ENCODE measurements around the gene TMEM87B. TPM values are rescaled to one million over a fixed set of nuclear protein-coding genes. Genes with fewer than 3 reads are reported as not detected.

The TMEM87B gene
- 10 to 100 TPM; 20.1 to 22.7 TPM for total RNA-seq

- DNase-seq, result peak; percentile 97
- peak within 1 kb of the TSS; percentile 100 for H3K27ac Mint-ChIP-seq
- ChIA-PET POLR2A (interaction anchor here (0.6 to 0.7 kb wide), 3 partner anchors 24 to 425 kb away, joined by 3 to 4 read pairs (median 3); no protein-coding TSS in a partner anchor), CTCF (interaction anchor here (1.0 to 2.7 kb wide), 4 partner anchors 11 to 283 kb away, joined by 3 to 8 read pairs (median 4); no protein-coding TSS in a partner anchor)
- peaks cover 43% of the 10 kb centered on the region for H3K4me1 Mint-ChIP-seq
- H3K36me3 Mint-ChIP-seq (ENCODE audit: low read depth), result peaks cover 23% of the 10 kb centered on the region
- H3K9me3 Mint-ChIP-seq, result no peaks in the 10 kb centered on the region
- no peaks in the 10 kb centered on the region for H3K27me3 Mint-ChIP-seq
- H3K4me3 Mint-ChIP-seq, result peak within 1 kb of the TSS; percentile 98
These were observed at the start of gene TMEM87B for GRCh38 chr2:112054847-112055729. Gene TMEM87B, plus strand, starts transcription at chr2:112055269. Its CDS starts 323 bp downstream, at chr2:112055592.

GRCh38 chr2:112005406-112006075 lies 49.5 kb upstream of the TMEM87B start:
- H3K4me3 Mint-ChIP-seq, result no peak overlapping the region
- DNase-seq, result no peak
- H3K27me3 Mint-ChIP-seq, result no peaks in the 10 kb centered on the region
- no peaks in the 10 kb centered on the region for H3K9me3 Mint-ChIP-seq
- H3K4me1 Mint-ChIP-seq, result peaks cover 8% of the 10 kb centered on the region
- H3K27ac Mint-ChIP-seq, result no peak overlapping the region
- CTCF ChIA-PET, result interaction anchor here (0.6 kb wide), 1 partner anchor 85 kb away, joined by 3 read pairs; no protein-coding TSS in a partner anchor
- POLR2A ChIA-PET, result no interaction called here
- no peaks in the 10 kb centered on the region for H3K36me3 Mint-ChIP-seq (ENCODE audit: low read depth)

GRCh38 chr2:112006076-112006410 lies 49.0 kb upstream of the TMEM87B start:
- H3K27ac Mint-ChIP-seq, result no peak overlapping the region
- H3K4me3 Mint-ChIP-seq, result no peak overlapping the region
- DNase-seq, result no peak
- H3K27me3 Mint-ChIP-seq, result no peaks in the 10 kb centered on the region
- ChIA-PET POLR2A (no interaction called here), CTCF (no interaction called here)
- H3K9me3 Mint-ChIP-seq, result no peaks in the 10 kb centered on the region
- peaks cover 6% of the 10 kb centered on the region for H3K4me1 Mint-ChIP-seq
- H3K36me3 Mint-ChIP-seq (ENCODE audit: low read depth), result no peaks in the 10 kb centered on the region

- CTCF ChIA-PET, result no interaction called here
- DNase-seq, result no peak
- POLR2A ChIA-PET, result no interaction called here
- Mint-ChIP-seq H3K9me3 (no peaks in the 10 kb centered on the region), H3K4me3 (no peak overlapping the region), H3K27me3 (no peaks in the 10 kb centered on the region), H3K4me1 (no peaks in the 10 kb centered on the region), H3K27ac (no peak overlapping the region), H3K36me3 (ENCODE audit: low read depth) (no peaks in the 10 kb centered on the region)
These were observed 47.6 kb upstream of the TMEM87B start for GRCh38 chr2:112007493-112007892.

- no peaks in the 10 kb centered on the region for H3K9me3 Mint-ChIP-seq
- H3K4me1 Mint-ChIP-seq, result no peaks in the 10 kb centered on the region
- ChIA-PET POLR2A (no interaction called here), CTCF (interaction anchor here (0.5 kb wide), 1 partner anchor 263 kb away, joined by 3 read pairs; no protein-coding TSS in a partner anchor)
- H3K27me3 Mint-ChIP-seq, result no peaks in the 10 kb centered on the region
- H3K36me3 Mint-ChIP-seq (ENCODE audit: low read depth), result no peaks in the 10 kb centered on the region
- H3K27ac Mint-ChIP-seq, result no peak overlapping the region
- H3K4me3 Mint-ChIP-seq, result no peak overlapping the region
- DNase-seq, result no peak
These were observed 46.1 kb upstream of the TMEM87B start for GRCh38 chr2:112008910-112009485.

GRCh38 chr2:112010751-112011150 lies 44.3 kb upstream of the TMEM87B start:
- POLR2A ChIA-PET, result no interaction called here
- no peaks in the 10 kb centered on the region for H3K4me1 Mint-ChIP-seq
- H3K27me3 Mint-ChIP-seq, result peaks cover 1% of the 10 kb centered on the region
- H3K9me3 Mint-ChIP-seq, result no peaks in the 10 kb centered on the region
- no peak overlapping the region for H3K4me3 Mint-ChIP-seq
- H3K36me3 Mint-ChIP-seq (ENCODE audit: low read depth), result no peaks in the 10 kb centered on the region
- no peak overlapping the region for H3K27ac Mint-ChIP-seq
- CTCF ChIA-PET, result no interaction called here
- DNase-seq, result no peak

- no peaks in the 10 kb centered on the region for H3K9me3 Mint-ChIP-seq
- no peak for DNase-seq
These were observed 42.5 kb upstream of the TMEM87B start for GRCh38 chr2:112012556-112012955.

GRCh38 chr2:112018846-112019245 lies 36.2 kb upstream of the TMEM87B start:
- CTCF ChIA-PET, result no interaction called here
- H3K27ac Mint-ChIP-seq, result no peak overlapping the region
- H3K27me3 Mint-ChIP-seq, result peaks cover 18% of the 10 kb centered on the region
- no peaks in the 10 kb centered on the region for H3K36me3 Mint-ChIP-seq (ENCODE audit: low read depth)
- H3K4me1 Mint-ChIP-seq, result no peaks in the 10 kb centered on the region
- DNase-seq, result no peak
- no peaks in the 10 kb centered on the region for H3K9me3 Mint-ChIP-seq
- no peak overlapping the region for H3K4me3 Mint-ChIP-seq
- POLR2A ChIA-PET, result no interaction called here

More at GRCh38 chr2:112012556-112012955, 42.5 kb upstream of the TMEM87B start:
- POLR2A ChIA-PET, result no interaction called here
- Mint-ChIP-seq H3K27me3 (peaks cover 13% of the 10 kb centered on the region), H3K27ac (no peak overlapping the region), H3K4me3 (no peak overlapping the region), H3K36me3 (ENCODE audit: low read depth) (no peaks in the 10 kb centered on the region), H3K4me1 (no peaks in the 10 kb centered on the region)
- CTCF ChIA-PET, result no interaction called here

GRCh38 chr2:112019569-112019982 lies 35.5 kb upstream of the TMEM87B start:
- ChIA-PET CTCF (interaction anchor here (1.7 kb wide), 1 partner anchor 15 kb away, joined by 4 read pairs; no protein-coding TSS in a partner anchor), POLR2A (no interaction called here)
- Mint-ChIP-seq H3K4me1 (no peaks in the 10 kb centered on the region), H3K4me3 (no peak overlapping the region), H3K27me3 (peaks cover 18% of the 10 kb centered on the region), H3K27ac (no peak overlapping the region), H3K9me3 (no peaks in the 10 kb centered on the region), H3K36me3 (ENCODE audit: low read depth) (no peaks in the 10 kb centered on the region)
- no peak for DNase-seq

- Mint-ChIP-seq H3K36me3 (ENCODE audit: low read depth) (no peaks in the 10 kb centered on the region), H3K27ac (no peak overlapping the region), H3K4me1 (no peaks in the 10 kb centered on the region), H3K9me3 (no peaks in the 10 kb centered on the region), H3K27me3 (peaks cover 18% of the 10 kb centered on the region), H3K4me3 (no peak overlapping the region)
- ChIA-PET POLR2A (no interaction called here), CTCF (interaction anchor here (1.7 kb wide), 1 partner anchor 14 kb away, joined by 4 read pairs; no protein-coding TSS in a partner anchor)
- no peak for DNase-seq
These were observed 34.5 kb upstream of the TMEM87B start for GRCh38 chr2:112020561-112020960.

GRCh38 chr2:112021290-112021689 lies 33.8 kb upstream of the TMEM87B start:
- H3K4me3 Mint-ChIP-seq, result no peak overlapping the region
- H3K36me3 Mint-ChIP-seq (ENCODE audit: low read depth), result no peaks in the 10 kb centered on the region
- ChIA-PET POLR2A (no interaction called here), CTCF (interaction anchor here (1.2 kb wide), 1 partner anchor 52 kb away, joined by 4 read pairs; no protein-coding TSS in a partner anchor)
- H3K4me1 Mint-ChIP-seq, result no peaks in the 10 kb centered on the region
- no peak for DNase-seq
- H3K9me3 Mint-ChIP-seq, result no peaks in the 10 kb centered on the region
- peaks cover 14% of the 10 kb centered on the region for H3K27me3 Mint-ChIP-seq
- H3K27ac Mint-ChIP-seq, result no peak overlapping the region

GRCh38 chr2:112021781-112022231 lies 33.3 kb upstream of the TMEM87B start:
- no peak overlapping the region for H3K4me3 Mint-ChIP-seq
- CTCF ChIA-PET, result interaction anchor here (1.2 kb wide), 1 partner anchor 53 kb away, joined by 4 read pairs; no protein-coding TSS in a partner anchor

GRCh38 chr2:112023707-112024106 lies 31.4 kb upstream of the TMEM87B start:
- CTCF ChIA-PET, result no interaction called here
- H3K36me3 Mint-ChIP-seq (ENCODE audit: low read depth), result no peaks in the 10 kb centered on the region
- peaks cover 5% of the 10 kb centered on the region for H3K27me3 Mint-ChIP-seq
- H3K4me1 Mint-ChIP-seq, result no peaks in the 10 kb centered on the region
- H3K4me3 Mint-ChIP-seq, result no peak overlapping the region
- POLR2A ChIA-PET, result no interaction called here
- no peaks in the 10 kb centered on the region for H3K9me3 Mint-ChIP-seq
- no peak for DNase-seq
- H3K27ac Mint-ChIP-seq, result no peak overlapping the region

More at GRCh38 chr2:112021781-112022231, 33.3 kb upstream of the TMEM87B start:
- no peak for DNase-seq
- H3K9me3 Mint-ChIP-seq, result no peaks in the 10 kb centered on the region
- H3K27me3 Mint-ChIP-seq, result peaks cover 9% of the 10 kb centered on the region
- no peaks in the 10 kb centered on the region for H3K4me1 Mint-ChIP-seq
- POLR2A ChIA-PET, result no interaction called here
- no peaks in the 10 kb centered on the region for H3K36me3 Mint-ChIP-seq (ENCODE audit: low read depth)
- H3K27ac Mint-ChIP-seq, result no peak overlapping the region
